ENCODE measurements around the gene SLC4A7. TPM values are rescaled to one million over a fixed set of nuclear protein-coding genes. Genes with fewer than 3 reads are reported as not detected.

Gene SLC4A7
- total RNA-seq, 1 donor from 2014 or later = 74.0 TPM

DNA sequence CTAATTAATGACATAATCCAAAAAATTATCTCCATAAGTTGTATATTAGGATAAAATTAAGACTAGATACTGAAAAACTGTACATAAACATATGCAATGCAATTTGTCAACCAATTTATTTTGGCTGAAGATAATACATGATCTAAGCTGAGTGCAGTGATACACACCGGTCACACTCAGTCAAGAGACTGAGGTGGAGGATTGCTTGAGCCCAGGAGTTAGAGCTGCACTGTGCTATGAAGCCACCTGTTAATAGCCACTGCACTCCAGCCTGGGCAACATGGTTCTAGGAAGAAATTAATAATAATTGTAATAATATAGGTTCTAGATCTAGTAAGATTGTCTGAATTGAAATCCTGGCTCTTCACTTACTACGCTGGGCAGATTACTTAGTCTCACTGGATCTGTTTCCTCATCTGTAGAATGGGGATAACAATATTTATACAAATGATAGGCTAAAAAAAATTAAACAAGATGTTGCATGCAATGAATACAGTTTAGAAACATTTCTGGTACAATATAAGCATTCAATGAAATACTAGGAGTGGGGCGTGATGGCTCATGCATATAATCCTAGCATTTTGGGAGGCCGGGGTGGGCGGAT lies 15.8 kb downstream of the SLC4A7 start:
- TF ChIP-seq, protein P1, sequence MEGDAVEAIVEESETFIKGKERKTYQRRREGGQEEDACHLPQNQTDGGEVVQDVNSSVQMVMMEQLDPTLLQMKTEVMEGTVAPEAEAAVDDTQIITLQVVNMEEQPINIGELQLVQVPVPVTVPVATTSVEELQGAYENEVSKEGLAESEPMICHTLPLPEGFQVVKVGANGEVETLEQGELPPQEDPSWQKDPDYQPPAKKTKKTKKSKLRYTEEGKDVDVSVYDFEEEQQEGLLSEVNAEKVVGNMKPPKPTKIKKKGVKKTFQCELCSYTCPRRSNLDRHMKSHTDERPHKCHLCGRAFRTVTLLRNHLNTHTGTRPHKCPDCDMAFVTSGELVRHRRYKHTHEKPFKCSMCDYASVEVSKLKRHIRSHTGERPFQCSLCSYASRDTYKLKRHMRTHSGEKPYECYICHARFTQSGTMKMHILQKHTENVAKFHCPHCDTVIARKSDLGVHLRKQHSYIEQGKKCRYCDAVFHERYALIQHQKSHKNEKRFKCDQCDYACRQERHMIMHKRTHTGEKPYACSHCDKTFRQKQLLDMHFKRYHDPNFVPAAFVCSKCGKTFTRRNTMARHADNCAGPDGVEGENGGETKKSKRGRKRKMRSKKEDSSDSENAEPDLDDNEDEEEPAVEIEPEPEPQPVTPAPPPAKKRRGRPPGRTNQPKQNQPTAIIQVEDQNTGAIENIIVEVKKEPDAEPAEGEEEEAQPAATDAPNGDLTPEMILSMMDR (conservative IDR thresholded peaks at IDR 0.05; ENCODE audit: low read depth, low read length) = no peak
- no peak overlapping the region for H3K4me3 ChIP-seq (ENCODE audit: low read depth, low read length)
- no peak for DNase-seq (ENCODE audit: low read depth)

DNA sequence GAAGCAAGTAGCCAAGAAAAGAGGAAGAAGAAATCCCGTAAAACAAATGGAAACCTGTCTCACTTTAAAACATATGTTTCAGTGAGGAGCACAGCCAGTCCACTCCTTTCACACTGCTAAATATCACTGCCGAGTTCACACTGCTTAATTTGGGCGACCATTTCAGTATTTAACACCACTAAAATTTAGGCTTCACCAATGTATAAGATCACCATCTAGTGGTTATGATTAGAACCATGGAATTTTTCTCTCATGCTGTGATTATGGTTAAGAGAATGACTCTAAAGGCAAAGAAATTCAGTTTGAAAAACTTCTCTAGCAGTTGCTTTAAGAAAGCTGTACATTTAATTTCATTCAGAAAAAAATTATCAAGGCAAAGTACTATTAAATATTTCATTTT lies 16.6 kb downstream of the SLC4A7 start:
- no peak for DNase-seq (ENCODE audit: low read depth)
- no peak overlapping the region for H3K4me3 ChIP-seq (ENCODE audit: low read depth, low read length)

DNA sequence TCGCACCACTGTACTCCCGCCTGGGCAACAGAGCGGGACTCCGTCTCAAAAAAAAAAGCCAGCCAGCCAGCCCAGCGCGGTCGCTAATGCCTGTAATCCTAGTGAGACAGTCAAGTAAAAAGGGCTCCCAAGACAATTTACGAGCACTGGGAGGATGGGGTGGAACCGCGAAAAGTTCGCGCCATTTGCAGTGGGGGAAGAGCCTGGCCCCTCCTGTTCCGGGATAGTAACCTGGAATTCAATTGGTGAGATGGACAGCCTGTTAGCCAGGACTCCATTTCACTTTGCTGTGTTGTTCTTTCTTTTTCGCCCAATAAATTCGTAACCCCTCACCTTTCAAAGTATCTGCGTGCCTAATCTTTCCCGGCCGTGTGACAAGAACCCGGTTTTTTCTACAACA lies 19.5 kb downstream of the SLC4A7 start:
- H3K4me3 ChIP-seq (ENCODE audit: low read depth, low read length) = no peak overlapping the region
- no peak for DNase-seq (ENCODE audit: low read depth)
- TF ChIP-seq, protein P1 (conservative IDR thresholded peaks at IDR 0.05; ENCODE audit: low read depth, low read length) = no peak

More for the DNA sequence above, 16.6 kb downstream of the SLC4A7 start:
- TF ChIP-seq, protein P1 (conservative IDR thresholded peaks at IDR 0.05; ENCODE audit: low read depth, low read length) = peak; percentile 57

DNA sequence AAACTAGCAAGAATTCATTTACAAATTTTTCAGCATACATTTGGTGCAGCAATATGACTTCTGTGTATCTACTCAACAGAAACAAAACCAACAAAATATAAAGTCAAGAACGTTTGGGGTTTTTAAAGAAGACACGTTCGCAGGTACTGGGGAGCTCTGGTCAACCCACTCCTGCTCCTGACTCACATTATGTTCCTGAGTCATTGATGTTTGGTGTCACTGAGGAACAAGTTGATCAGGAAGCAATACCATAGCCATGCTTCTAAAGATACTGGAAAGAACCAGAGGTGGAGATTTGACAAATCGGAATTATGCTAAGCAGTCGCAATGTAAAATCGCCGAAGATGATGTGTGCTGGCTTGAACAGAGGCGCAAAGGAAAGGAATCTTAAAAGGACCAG lies 22.0 kb downstream of the SLC4A7 start:
- DNase-seq (ENCODE audit: low read depth) = no peak
- H3K4me3 ChIP-seq (ENCODE audit: low read depth, low read length) = no peak overlapping the region
- TF ChIP-seq, protein P1 (conservative IDR thresholded peaks at IDR 0.05; ENCODE audit: low read depth, low read length) = no peak

DNA sequence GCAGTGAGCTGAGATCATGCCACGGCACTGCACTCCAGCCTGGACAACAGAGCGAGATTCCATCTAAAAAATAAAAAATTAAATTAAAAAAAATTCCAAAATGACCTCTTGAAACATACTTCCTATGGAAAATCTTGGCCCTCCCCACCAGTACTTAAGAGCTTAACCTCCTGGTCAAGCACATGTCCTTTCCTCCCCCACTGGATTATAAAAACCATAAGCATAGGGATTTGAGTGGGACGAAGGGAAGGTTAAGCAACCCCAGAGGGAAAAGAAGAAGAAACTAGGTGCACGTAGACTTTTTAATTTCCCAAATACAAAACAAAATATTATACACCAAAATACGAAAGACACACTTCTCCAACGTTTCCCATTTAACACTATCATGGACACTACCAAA lies 25.3 kb downstream of the SLC4A7 start:
- H3K4me3 ChIP-seq (ENCODE audit: low read depth, low read length) = no peak overlapping the region
- TF ChIP-seq, protein P1 (conservative IDR thresholded peaks at IDR 0.05; ENCODE audit: low read depth, low read length) = no peak
- DNase-seq (ENCODE audit: low read depth) = no peak

DNA sequence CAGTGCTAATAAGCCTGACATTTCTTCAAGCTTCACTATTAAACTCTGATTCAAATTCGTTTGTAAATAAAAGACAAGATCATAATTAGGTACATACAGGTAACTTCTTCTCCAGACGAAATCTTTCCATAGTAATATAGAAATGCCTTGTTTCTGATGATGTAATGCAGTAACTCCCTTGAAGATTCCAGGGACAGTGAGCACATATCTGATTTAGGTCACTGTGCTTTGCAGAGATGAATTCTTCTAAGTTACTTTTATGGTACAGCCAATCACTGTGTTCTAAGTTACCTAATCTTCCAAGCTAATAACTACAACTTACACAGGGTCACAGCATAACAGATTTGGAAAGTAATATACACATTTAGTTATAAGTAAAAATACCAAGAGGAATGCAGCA lies 27.6 kb downstream of the SLC4A7 start:
- DNase-seq (ENCODE audit: low read depth) = no peak

DNA sequence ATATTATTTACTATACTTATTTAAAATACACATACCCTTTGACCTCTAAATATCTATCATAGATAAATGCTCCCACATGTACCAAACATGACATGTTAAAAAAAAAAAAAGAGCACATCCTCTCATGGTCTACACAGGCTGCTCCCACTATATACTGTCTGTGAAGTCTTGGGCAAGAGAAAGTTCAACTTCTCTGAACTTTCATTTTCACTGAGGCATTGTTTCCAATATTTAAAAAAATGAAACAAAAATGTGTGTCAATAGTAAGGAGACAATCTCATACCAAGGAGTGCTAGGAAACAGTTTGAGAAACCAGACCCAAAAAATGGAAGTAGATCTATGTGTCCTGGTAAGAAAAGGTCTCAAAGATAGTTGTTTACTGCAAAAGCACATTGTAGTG lies 29.3 kb downstream of the SLC4A7 start:
- H3K4me3 ChIP-seq (ENCODE audit: low read depth, low read length) = no peak overlapping the region
- TF ChIP-seq, protein P1 (conservative IDR thresholded peaks at IDR 0.05; ENCODE audit: low read depth, low read length) = no peak
- no peak for DNase-seq (ENCODE audit: low read depth)

More for the DNA sequence above, 27.6 kb downstream of the SLC4A7 start:
- TF ChIP-seq, protein P1 (conservative IDR thresholded peaks at IDR 0.05; ENCODE audit: low read depth, low read length) = no peak
- H3K4me3 ChIP-seq (ENCODE audit: low read depth, low read length) = no peak overlapping the region
